ENCODE data around the gene GTPBP1. TPM values are rescaled to one million over a fixed set of nuclear protein-coding genes. Genes with fewer than 3 reads are reported as not detected.

GTPBP1 gene
- total and polyA plus RNA-seq, 8 donors: 42.3 to 51.0 (median 46.3) TPM

DNA sequence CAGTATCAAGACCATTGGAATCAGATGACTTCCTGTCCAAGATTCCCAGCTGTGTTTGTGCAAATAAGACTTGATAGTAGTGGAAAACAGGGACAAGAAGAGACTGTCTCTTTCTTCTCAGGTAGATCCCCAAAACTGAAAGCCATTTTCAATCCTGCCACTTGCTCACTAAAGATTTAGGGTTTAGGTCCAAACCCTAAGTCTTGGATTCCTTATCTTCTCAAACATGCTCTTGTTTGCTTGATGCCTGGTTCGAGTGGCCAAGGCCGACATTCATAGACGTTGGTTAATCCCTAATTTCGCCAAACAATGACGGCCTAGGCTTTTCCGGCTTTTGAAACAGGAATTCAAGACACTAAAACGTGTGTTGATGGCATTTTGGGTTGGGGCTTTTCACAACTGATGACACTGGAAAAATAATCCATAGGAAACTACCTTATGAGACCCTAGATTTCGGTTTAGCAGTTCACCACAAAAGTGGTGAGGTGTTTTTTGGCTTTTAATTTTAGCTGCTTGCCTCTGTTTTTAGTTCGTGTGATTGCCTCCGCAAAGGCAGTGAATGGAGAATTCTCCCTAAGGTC is 1.0 kb upstream of the GTPBP1 start:
- TF ChIP-seq, protein P1, sequence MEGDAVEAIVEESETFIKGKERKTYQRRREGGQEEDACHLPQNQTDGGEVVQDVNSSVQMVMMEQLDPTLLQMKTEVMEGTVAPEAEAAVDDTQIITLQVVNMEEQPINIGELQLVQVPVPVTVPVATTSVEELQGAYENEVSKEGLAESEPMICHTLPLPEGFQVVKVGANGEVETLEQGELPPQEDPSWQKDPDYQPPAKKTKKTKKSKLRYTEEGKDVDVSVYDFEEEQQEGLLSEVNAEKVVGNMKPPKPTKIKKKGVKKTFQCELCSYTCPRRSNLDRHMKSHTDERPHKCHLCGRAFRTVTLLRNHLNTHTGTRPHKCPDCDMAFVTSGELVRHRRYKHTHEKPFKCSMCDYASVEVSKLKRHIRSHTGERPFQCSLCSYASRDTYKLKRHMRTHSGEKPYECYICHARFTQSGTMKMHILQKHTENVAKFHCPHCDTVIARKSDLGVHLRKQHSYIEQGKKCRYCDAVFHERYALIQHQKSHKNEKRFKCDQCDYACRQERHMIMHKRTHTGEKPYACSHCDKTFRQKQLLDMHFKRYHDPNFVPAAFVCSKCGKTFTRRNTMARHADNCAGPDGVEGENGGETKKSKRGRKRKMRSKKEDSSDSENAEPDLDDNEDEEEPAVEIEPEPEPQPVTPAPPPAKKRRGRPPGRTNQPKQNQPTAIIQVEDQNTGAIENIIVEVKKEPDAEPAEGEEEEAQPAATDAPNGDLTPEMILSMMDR (IDR thresholded peaks at IDR 0.05): no peak
- H3K4me3 ChIP-seq: peak overlapping the region in 1 of 2 donors; percentile 25
- H3K4me1 ChIP-seq: peaks cover 8 to 55% of the 10 kb centered on the region in 2 donors
- H3K9me3 ChIP-seq: no peaks in the 10 kb centered on the region
- no peaks in the 10 kb centered on the region for H3K27me3 ChIP-seq
- peak overlapping the region; percentile 82 to 83 for H3K27ac ChIP-seq
- peak in 1 of 4 donors; percentile 16 for DNase-seq
- no peak for ATAC-seq
- intact Hi-C loops (cut with DNase I): no loop called here
- H3K36me3 ChIP-seq: peaks cover 0 to 2% of the 10 kb centered on the region in 2 donors

DNA sequence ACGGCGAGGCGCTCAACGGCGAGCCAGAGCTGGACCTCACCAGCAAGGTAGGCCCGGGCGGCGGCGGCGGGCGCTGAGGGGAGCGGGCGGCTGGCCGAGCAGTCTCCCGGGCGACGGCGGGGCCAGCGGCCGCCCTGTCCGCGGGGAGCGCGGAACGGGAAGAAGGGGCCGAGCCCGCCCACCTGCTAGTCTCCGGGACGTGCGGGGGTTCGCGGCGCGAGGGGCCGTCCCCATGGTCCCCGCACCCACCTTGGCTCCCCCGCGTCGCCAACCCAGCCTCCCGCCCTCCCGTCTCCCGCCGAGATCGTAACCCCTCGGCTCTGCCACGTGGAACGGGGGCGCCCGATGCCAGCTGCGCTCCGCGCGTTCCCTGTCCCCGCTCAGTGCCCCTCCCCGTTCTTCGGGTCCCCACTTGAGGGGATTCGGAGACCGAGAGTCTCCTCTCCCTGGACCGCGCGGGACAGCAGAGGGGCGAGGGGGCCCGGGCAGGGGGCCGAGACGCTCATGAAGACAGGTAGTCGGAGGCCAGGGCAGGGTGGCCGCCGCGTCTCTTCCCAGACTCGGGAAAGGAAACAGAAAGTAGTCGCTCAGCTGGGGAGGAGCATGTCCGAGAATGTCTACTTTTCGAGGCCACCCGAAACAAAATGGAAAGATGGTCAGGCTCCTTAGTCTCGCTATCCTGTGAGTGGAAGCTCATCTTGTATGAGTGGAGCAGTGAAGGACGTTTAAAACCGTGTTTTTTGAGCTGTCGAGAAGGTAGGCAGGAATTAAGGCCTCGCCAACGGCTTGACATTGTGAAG is 557 bp downstream of the GTPBP1 start:
- TF ChIP-seq, protein P1 (IDR thresholded peaks at IDR 0.05): no peak
- peak overlapping the region; percentile 92 to 98 for H3K4me3 ChIP-seq
- peaks cover 8 to 61% of the 10 kb centered on the region in 2 donors for H3K4me1 ChIP-seq
- H3K27ac ChIP-seq: peak overlapping the region; percentile 95 to 97
- H3K27me3 ChIP-seq: no peaks in the 10 kb centered on the region
- intact Hi-C loops (cut with DNase I): no loop called here
- H3K36me3 ChIP-seq: peaks cover 0 to 13% of the 10 kb centered on the region in 2 donors
- ATAC-seq (peak; percentile 3), DNase-seq (peak; percentile 38 to 92 (median 54))
- no peaks in the 10 kb centered on the region for H3K9me3 ChIP-seq

DNA sequence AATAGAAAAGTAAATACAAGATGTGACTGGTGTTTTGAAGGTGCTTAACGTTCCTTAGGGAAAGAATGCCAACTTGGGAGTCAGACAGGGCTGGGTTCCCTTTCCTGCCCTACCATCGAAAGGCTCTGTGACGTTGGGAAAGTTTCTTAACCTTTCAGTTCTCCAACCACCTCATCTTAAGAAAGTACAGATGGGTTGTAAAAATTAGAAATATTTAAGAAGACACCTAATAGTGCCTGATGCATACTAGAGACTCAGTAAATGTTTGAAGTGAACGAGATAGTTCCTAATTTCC is 1.1 kb downstream of the GTPBP1 start:
- ATAC-seq: peak; percentile 22
- Histone ChIP-seq H3K4me3 (peak overlapping the region; percentile 92 to 98), H3K27me3 (no peaks in the 10 kb centered on the region), H3K4me1 (peaks cover 8 to 60% of the 10 kb centered on the region in 2 donors), H3K9me3 (no peaks in the 10 kb centered on the region), H3K27ac (peak overlapping the region; percentile 95 to 97), H3K36me3 (peaks cover 0 to 13% of the 10 kb centered on the region in 2 donors)
- intact Hi-C loops (cut with DNase I): no loop called here
- TF ChIP-seq, protein P1 (IDR thresholded peaks at IDR 0.05): no peak
- peak in 1 of 4 donors; percentile 44 for DNase-seq

GRCh38 chr22:38707346-38707745 is 1.6 kb downstream of the GTPBP1 start:
- no peaks in the 10 kb centered on the region for H3K27me3 ChIP-seq
- H3K27ac ChIP-seq: peak overlapping the region; percentile 95 to 97
- no peaks in the 10 kb centered on the region for H3K9me3 ChIP-seq
- intact Hi-C loops (cut with DNase I): no loop called here
- H3K36me3 ChIP-seq: peaks cover 0 to 13% of the 10 kb centered on the region in 2 donors
- peaks cover 8 to 60% of the 10 kb centered on the region in 2 donors for H3K4me1 ChIP-seq
- H3K4me3 ChIP-seq: peak overlapping the region; percentile 92 to 98
- TF ChIP-seq, protein P1 (IDR thresholded peaks at IDR 0.05): no peak
- DNase-seq: no peak
- ATAC-seq: no peak

- DNase-seq: no peak
- intact Hi-C loops (cut with DNase I): no loop called here
- TF ChIP-seq, protein P1 (IDR thresholded peaks at IDR 0.05): no peak
- no peaks in the 10 kb centered on the region for H3K27me3 ChIP-seq
- ATAC-seq: no peak
- no peaks in the 10 kb centered on the region for H3K9me3 ChIP-seq
- H3K36me3 ChIP-seq: peaks cover 0 to 13% of the 10 kb centered on the region in 2 donors
- peak overlapping the region in 1 of 2 donors; percentile 20 for H3K27ac ChIP-seq
- peaks cover 8 to 65% of the 10 kb centered on the region in 2 donors for H3K4me1 ChIP-seq
- H3K4me3 ChIP-seq: peak overlapping the region in 1 of 2 donors; percentile 98
These were observed 2.2 kb downstream of the GTPBP1 start for GRCh38 chr22:38707984-38708383.
